ENCODE results near the gene PRSS3. TPM values are rescaled to one million over a fixed set of nuclear protein-coding genes. Genes with fewer than 3 reads are reported as not detected.
A peak's percentile ranks its signal among the peaks of the same experiment; 100 is the strongest.
"Not testable (repeated sequence)": the region's sequence is repeated elsewhere in the genome, so short reads cannot be mapped to it uniquely, and the experiment has no call there.

Gene PRSS3
- total RNA-seq, 1 donor from 2014 or later = not detected

GRCh38 chr9:33835625-33836260 is 40.4 kb downstream of the PRSS3 start:
- TF ChIP-seq CTCF (IDR thresholded peaks at IDR 0.05; ENCODE audit: borderline replicate concordance) = no peak
- Histone ChIP-seq H3K4me3 (no peak overlapping the region), H3K9me3 (replicated peaks) (no peaks in the 10 kb centered on the region), H3K27ac (replicated peaks) (peak overlapping the region; percentile 39), H3K27me3 (ENCODE audit: low read depth) (no peaks in the 10 kb centered on the region), H3K4me1 (peaks cover 67% of the 10 kb centered on the region), H3K36me3 (no peaks in the 10 kb centered on the region)
- no peak for DNase-seq
- intact Hi-C loops (cut with micrococcal nuclease) = no loop called here

GRCh38 chr9:33836261-33836660 is 40.9 kb downstream of the PRSS3 start:
- H3K36me3 ChIP-seq; intact Hi-C loops (cut with micrococcal nuclease); H3K9me3 ChIP-seq (replicated peaks); DNase-seq; H3K4me3 ChIP-seq; H3K27me3 ChIP-seq (ENCODE audit: low read depth): not testable (repeated sequence)
- Histone ChIP-seq H3K4me1 (peaks cover 67% of the 10 kb centered on the region), H3K27ac (replicated peaks) (peak overlapping the region; percentile 39)

- intact Hi-C loops (cut with micrococcal nuclease) = no loop called here
- Histone ChIP-seq H3K9me3 (replicated peaks) (no peaks in the 10 kb centered on the region), H3K27me3 (ENCODE audit: low read depth) (no peaks in the 10 kb centered on the region), H3K36me3 (no peaks in the 10 kb centered on the region), H3K27ac (replicated peaks) (no peak overlapping the region), H3K4me3 (no peak overlapping the region), H3K4me1 (peaks cover 74% of the 10 kb centered on the region)
- no peak for DNase-seq
- no peak for TF ChIP-seq CTCF (IDR thresholded peaks at IDR 0.05; ENCODE audit: borderline replicate concordance)
These were observed 41.8 kb downstream of the PRSS3 start for GRCh38 chr9:33837138-33837537.

- Histone ChIP-seq H3K9me3 (replicated peaks) (no peaks in the 10 kb centered on the region), H3K36me3 (no peaks in the 10 kb centered on the region), H3K27ac (replicated peaks) (no peak overlapping the region), H3K27me3 (ENCODE audit: low read depth) (no peaks in the 10 kb centered on the region), H3K4me1 (peaks cover 82% of the 10 kb centered on the region), H3K4me3 (no peak overlapping the region)
- DNase-seq = no peak
- TF ChIP-seq CTCF (IDR thresholded peaks at IDR 0.05; ENCODE audit: borderline replicate concordance) = no peak
- intact Hi-C loops (cut with micrococcal nuclease) = no loop called here
These were observed 45.0 kb downstream of the PRSS3 start for GRCh38 chr9:33840381-33840780.

GRCh38 chr9:33843312-33843961 is 48.1 kb downstream of the PRSS3 start:
- intact Hi-C loops (cut with micrococcal nuclease) = no loop called here
- peak overlapping the region; percentile 6 for H3K27ac ChIP-seq (replicated peaks)
- no peaks in the 10 kb centered on the region for H3K36me3 ChIP-seq

More at GRCh38 chr9:33843312-33843961, 48.1 kb downstream of the PRSS3 start:
- Histone ChIP-seq H3K4me1 (peaks cover 77% of the 10 kb centered on the region), H3K27me3 (ENCODE audit: low read depth) (no peaks in the 10 kb centered on the region), H3K4me3 (no peak overlapping the region), H3K9me3 (replicated peaks) (no peaks in the 10 kb centered on the region)
- no peak for TF ChIP-seq CTCF (IDR thresholded peaks at IDR 0.05; ENCODE audit: borderline replicate concordance)
- no peak for DNase-seq
